Measurements from ENCODE around the gene NONO.
A peak's percentile ranks its signal among the peaks of the same experiment; 100 is the strongest.
"Not testable (repeated sequence)": the region's sequence is repeated elsewhere in the genome, so short reads cannot be mapped to it uniquely, and the experiment has no call there.

NONO gene

GRCh38 chrX:71298119-71298518 lies 14.7 kb downstream of the NONO start:
- TF ChIP-seq, protein P1, sequence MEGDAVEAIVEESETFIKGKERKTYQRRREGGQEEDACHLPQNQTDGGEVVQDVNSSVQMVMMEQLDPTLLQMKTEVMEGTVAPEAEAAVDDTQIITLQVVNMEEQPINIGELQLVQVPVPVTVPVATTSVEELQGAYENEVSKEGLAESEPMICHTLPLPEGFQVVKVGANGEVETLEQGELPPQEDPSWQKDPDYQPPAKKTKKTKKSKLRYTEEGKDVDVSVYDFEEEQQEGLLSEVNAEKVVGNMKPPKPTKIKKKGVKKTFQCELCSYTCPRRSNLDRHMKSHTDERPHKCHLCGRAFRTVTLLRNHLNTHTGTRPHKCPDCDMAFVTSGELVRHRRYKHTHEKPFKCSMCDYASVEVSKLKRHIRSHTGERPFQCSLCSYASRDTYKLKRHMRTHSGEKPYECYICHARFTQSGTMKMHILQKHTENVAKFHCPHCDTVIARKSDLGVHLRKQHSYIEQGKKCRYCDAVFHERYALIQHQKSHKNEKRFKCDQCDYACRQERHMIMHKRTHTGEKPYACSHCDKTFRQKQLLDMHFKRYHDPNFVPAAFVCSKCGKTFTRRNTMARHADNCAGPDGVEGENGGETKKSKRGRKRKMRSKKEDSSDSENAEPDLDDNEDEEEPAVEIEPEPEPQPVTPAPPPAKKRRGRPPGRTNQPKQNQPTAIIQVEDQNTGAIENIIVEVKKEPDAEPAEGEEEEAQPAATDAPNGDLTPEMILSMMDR (IDR thresholded peaks at IDR 0.05; ENCODE audit: unreplicated experiment in 3 of 3), result no peak
- Mint-ChIP-seq H3K27ac (peak overlapping the region in 1 of 3 experiments; percentile 14), H3K36me3 (ENCODE audit: low read depth) (peaks cover 74% of the 10 kb centered on the region), H3K4me3 (no peak overlapping the region), H3K9me3 (peaks cover 4% of the 10 kb centered on the region), H3K27me3 (ENCODE audit: low read depth) (no peaks in the 10 kb centered on the region), H3K4me1 (peaks cover 15% of the 10 kb centered on the region)

DNA sequence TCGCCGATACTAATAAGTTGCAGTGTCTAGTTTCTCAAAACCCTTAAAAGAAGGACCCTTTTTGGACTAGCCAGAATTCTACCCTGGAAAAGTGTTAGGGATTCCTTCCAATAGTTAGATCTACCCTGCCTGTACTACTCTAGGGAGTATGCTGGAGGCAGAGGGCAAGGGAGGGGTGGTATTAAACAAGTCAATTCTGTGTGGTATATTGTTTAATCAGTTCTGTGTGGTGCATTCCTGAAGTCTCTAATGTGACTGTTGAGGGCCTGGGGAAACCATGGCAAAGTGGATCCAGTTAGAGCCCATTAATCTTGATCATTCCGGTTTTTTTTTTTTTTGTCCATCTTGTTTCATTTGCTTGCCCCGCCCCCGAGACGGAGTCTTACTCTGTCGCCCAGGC lies 16.6 kb downstream of the NONO start:
- not testable (repeated sequence) for H3K27me3 Mint-ChIP-seq (ENCODE audit: low read depth); H3K9me3 Mint-ChIP-seq; H3K4me3 Mint-ChIP-seq
- Mint-ChIP-seq H3K36me3 (ENCODE audit: low read depth) (peaks cover 76% of the 10 kb centered on the region), H3K4me1 (peaks cover 15% of the 10 kb centered on the region), H3K27ac (peak overlapping the region in 1 of 3 experiments; percentile 89)

DNA sequence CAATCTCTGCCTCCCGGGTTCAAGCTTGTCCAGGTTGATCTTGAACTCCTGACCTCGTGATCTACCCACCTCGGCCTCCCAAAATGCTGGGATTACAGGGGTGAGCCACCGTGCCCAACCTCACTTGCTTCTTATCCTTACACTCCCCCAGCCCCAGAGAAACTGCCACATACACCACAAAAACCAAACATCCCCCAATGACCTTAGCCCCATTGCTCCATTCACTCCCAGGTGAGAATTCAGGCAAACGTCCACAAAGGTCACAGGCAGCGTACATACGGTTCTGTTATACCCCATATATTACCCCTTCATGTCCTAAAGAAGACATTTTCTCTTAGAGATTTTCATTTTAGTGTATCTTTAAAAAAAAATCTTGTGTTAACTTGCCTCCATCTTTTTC lies 17.1 kb downstream of the NONO start:
- not testable (repeated sequence) for H3K9me3 Mint-ChIP-seq; H3K27me3 Mint-ChIP-seq (ENCODE audit: low read depth); H3K4me3 Mint-ChIP-seq
- peaks cover 15% of the 10 kb centered on the region for H3K4me1 Mint-ChIP-seq
- peak overlapping the region in 2 of 3 experiments; percentile 88 to 89 for H3K27ac Mint-ChIP-seq
- H3K36me3 Mint-ChIP-seq (ENCODE audit: low read depth), result peaks cover 81% of the 10 kb centered on the region

DNA sequence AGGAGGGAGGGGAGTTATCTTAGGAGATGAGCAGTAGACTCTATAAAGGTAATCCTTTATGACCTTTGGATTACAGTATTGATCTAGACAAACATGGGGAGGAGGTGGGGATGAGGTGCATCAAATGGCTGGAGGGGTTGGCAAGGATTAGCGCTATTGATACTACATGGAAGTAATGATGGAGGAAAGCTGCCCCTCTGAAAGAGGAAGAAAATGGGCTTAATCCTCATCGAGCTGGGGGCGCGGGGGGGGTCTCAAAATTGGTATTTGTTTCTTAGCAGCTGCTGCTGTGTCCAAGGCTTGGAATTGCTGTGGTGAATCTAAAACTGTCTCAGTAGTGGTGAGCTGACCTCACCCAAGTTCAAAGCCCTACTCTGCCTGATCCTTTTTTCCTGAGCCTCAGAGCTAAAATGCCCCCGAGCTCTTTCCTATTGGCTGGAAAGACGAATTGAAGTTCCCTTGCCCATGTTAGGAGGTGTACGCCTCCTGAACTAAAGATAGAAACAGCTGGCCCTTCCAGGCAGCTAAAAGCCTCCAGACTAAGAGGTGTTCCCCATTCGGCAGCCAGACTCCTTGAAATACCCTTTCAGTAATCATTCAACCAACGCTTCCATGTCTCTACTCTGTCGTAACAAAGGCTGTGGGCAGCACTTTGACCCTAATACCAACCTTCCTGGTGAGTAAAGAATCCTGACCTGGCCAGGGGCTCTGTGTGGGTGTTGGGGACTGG lies 17.9 kb downstream of the NONO start, which contains the start of gene ITGB1BP2:
ITGB1BP2 (plus strand) TSS at position 556 of the 730 bp plus-strand sequence; CDS start at position 613, 57 bp downstream.
- Mint-ChIP-seq H3K4me3 (peak within 1 kb of the TSS; percentile 61 to 92 (median 87)), H3K4me1 (peaks cover 15% of the 10 kb centered on the region), H3K27me3 (ENCODE audit: low read depth) (no peaks in the 10 kb centered on the region), H3K9me3 (peaks cover 4% of the 10 kb centered on the region), H3K36me3 (ENCODE audit: low read depth) (peaks cover 75% of the 10 kb centered on the region), H3K27ac (peak within 1 kb of the TSS; percentile 77 to 89 (median 88))
- TF ChIP-seq, protein P1 (IDR thresholded peaks at IDR 0.05; ENCODE audit: unreplicated experiment in 3 of 3), result no peak

- peaks cover 4% of the 10 kb centered on the region for H3K9me3 Mint-ChIP-seq
- no peaks in the 10 kb centered on the region for H3K27me3 Mint-ChIP-seq (ENCODE audit: low read depth)
- H3K4me3 Mint-ChIP-seq, result peak overlapping the region in 2 of 3 experiments; percentile 87 to 92
- peaks cover 62% of the 10 kb centered on the region for H3K36me3 Mint-ChIP-seq (ENCODE audit: low read depth)
- TF ChIP-seq, protein P1 (IDR thresholded peaks at IDR 0.05; ENCODE audit: unreplicated experiment in 3 of 3), result no peak
- H3K4me1 Mint-ChIP-seq, result peaks cover 15% of the 10 kb centered on the region
- no peak overlapping the region for H3K27ac Mint-ChIP-seq
Observed at GRCh38 chrX:71302461-71303213, 19.2 kb downstream of the NONO start.

- Mint-ChIP-seq H3K36me3 (ENCODE audit: low read depth) (peaks cover 48% of the 10 kb centered on the region), H3K27ac (no peak overlapping the region), H3K4me3 (peak overlapping the region in 1 of 3 experiments; percentile 15), H3K4me1 (peaks cover 15% of the 10 kb centered on the region), H3K27me3 (ENCODE audit: low read depth) (no peaks in the 10 kb centered on the region), H3K9me3 (peaks cover 6% of the 10 kb centered on the region)
- TF ChIP-seq, protein P1 (IDR thresholded peaks at IDR 0.05; ENCODE audit: unreplicated experiment in 3 of 3), result no peak
Observed at GRCh38 chrX:71304561-71304960, 21.1 kb downstream of the NONO start.

Data from nephron (organoid).